Sigmoid colon (tissue), 7 donors: ENCODE data around the gene PTPN2. TPM values are rescaled to one million over a fixed set of nuclear protein-coding genes. Genes with fewer than 3 reads are reported as not detected.

Source experiments
- DNase-seq: peaks from one replicate; pipeline ENCODE4 v3.0.0-alpha.2; 2019
- H3K27ac ChIP-seq, 4 donors: fragments of 200-600 bp; sonication (generic); one replicate each; pipeline ENCODE4 v1.5.1; 2016 to 2019; ENCODE audit warnings: mild to moderate bottlenecking in 1 of 4
- H3K27me3 ChIP-seq, 3 donors: fragments of 200-600 bp; sonication (generic); one replicate each; pipeline ENCODE4 v1.5.1; 2019; ENCODE audit warnings: mild to moderate bottlenecking in 1 of 3
- H3K36me3 ChIP-seq, 4 donors: fragments of 200-600 bp; sonication (generic); one replicate each; pipeline ENCODE4 v1.5.1; 2016 to 2019
- H3K4me1 ChIP-seq, 4 donors: fragments of 200-600 bp; sonication (generic); one replicate each; pipeline ENCODE4 v1.5.1; 2017 to 2019
- H3K4me3 ChIP-seq, 4 donors: fragments of 200-600 bp; sonication (generic); one replicate each; pipeline ENCODE4 v1.5.1; 2017 to 2019; ENCODE audit warnings: mild to moderate bottlenecking in 2 of 4, moderate library complexity in 1 of 4
- H3K9me3 ChIP-seq, 4 donors: fragments of 200-600 bp in 3 of 4; sonication (generic) in 3 of 4; one replicate each; pipeline versions ENCODE4 v1.5.1 to v1.6.1; 2013 to 2019
- CTCF ChIP-seq, 4 experiments: fragments of 450-650 bp in 3 of 4; fragments of 200-600 bp in 1 of 4; IDR thresholded peaks; one replicate each; pipeline ENCODE4 v1.5.1; 2016 to 2019; ENCODE audit warnings: antibody characterized with exemption in 4 of 4, mild to moderate bottlenecking in 3 of 4, moderate library complexity in 2 of 4
- EP300 ChIP-seq, 4 donors: sonication (generic); formaldehyde crosslinking; IDR thresholded peaks; one replicate each; pipeline ENCODE4 v1.6.1; 2017; ENCODE audit warnings: antibody characterized with exemption in 4 of 4
- POLR2A ChIP-seq, 2 donors: fragments of 450-650 bp; IDR thresholded peaks; one replicate each; pipeline ENCODE4 v1.6.1; 2016; ENCODE audit warnings: antibody characterized with exemption in 2 of 2, mild to moderate bottlenecking in 2 of 2, moderate library complexity in 2 of 2
- POLR2AphosphoS5 ChIP-seq, 4 donors: sonication (generic); formaldehyde crosslinking; IDR thresholded peaks; one replicate each; pipeline ENCODE4 v1.6.1; 2017; ENCODE audit warnings: antibody characterized with exemption in 4 of 4
- WGBS, 2 donors: extraction: QIAGEN DNeasy Blood & Tissue Kit; methylation state at CpG; one replicate each; pipeline ENCODE4 v1.1.7; 2013; 5-methylcytosine and 5-hydroxymethylcytosine counted together
- intact Hi-C: fragments of 100-400 bp; cut with DNase I; formaldehyde crosslinking; loops from one replicate; pipeline ENCODE4 v1.15.1; 2023
- polyA plus RNA-seq, 3 donors: library from polyadenylated mRNA; stranded (reverse); fragments of 200-250 nt; gene quantifications; one replicate each; pipeline ENCODE4 v1.2.3, GENCODE V29; 2013
- total RNA-seq, 4 donors: library from RNA; depleted of rRNA; stranded (reverse); fragments of >200 nt; gene quantifications; one replicate each; pipeline ENCODE4 v1.1.0, GENCODE V29; 2016
- donor health status: healthy with polysubstance abuse.
- donor health status: Bipolar disorder and iron deficiency.
- donor health status: healthy.

PTPN2 gene
- total and polyA plus RNA-seq, 7 donors: 20.0 to 43.1 (median 31.0) TPM

- H3K4me1 ChIP-seq: peaks cover 0 to 9% (median 7%) of the 10 kb centered on the region in 4 donors
- H3K4me3 ChIP-seq: no peak overlapping the region
- H3K27me3 ChIP-seq: no peaks in the 10 kb centered on the region
- peaks cover 0 to 9% (median 0%) of the 10 kb centered on the region in 4 donors for H3K36me3 ChIP-seq
- TF ChIP-seq POLR2A (IDR thresholded peaks at IDR 0.05): no peak
- no peak for TF ChIP-seq POLR2AphosphoS5 (IDR thresholded peaks at IDR 0.05)
- no peak for TF ChIP-seq EP300 (IDR thresholded peaks at IDR 0.05)
- TF ChIP-seq CTCF (IDR thresholded peaks at IDR 0.05): no peak
- intact Hi-C loops: no loop called here
- DNase-seq: no peak
- no peaks in the 10 kb centered on the region for H3K9me3 ChIP-seq
- peak overlapping the region; percentile 11 to 55 (median 40) for H3K27ac ChIP-seq
- 74 to 89% methylated on average over 1 of the region's 1 CpG for WGBS, 2 donors
These were observed 44.4 kb downstream of the PTPN2 start for GRCh38 chr18:12839526-12840196.

- intact Hi-C loops: no loop called here
- peaks cover 0 to 9% (median 7%) of the 10 kb centered on the region in 4 donors for H3K4me1 ChIP-seq
- no peak for DNase-seq
- H3K4me3 ChIP-seq: no peak overlapping the region
- no peaks in the 10 kb centered on the region for H3K27me3 ChIP-seq
- peak overlapping the region in 3 of 4 donors; percentile 29 to 55 (median 50) for H3K27ac ChIP-seq
- peaks cover 0 to 11% (median 0%) of the 10 kb centered on the region in 4 donors for H3K36me3 ChIP-seq
- WGBS, 2 donors: 8 to 17% methylated on average over 2 of the region's 2 CpGs
- no peaks in the 10 kb centered on the region for H3K9me3 ChIP-seq
- TF ChIP-seq POLR2AphosphoS5 (IDR thresholded peaks at IDR 0.05) (no peak), POLR2A (IDR thresholded peaks at IDR 0.05) (no peak), CTCF (IDR thresholded peaks at IDR 0.05) (no peak), EP300 (IDR thresholded peaks at IDR 0.05) (no peak)
These were observed 44.9 kb downstream of the PTPN2 start for GRCh38 chr18:12839057-12839525.

GRCh38 chr18:12838178-12838634 is 45.8 kb downstream of the PTPN2 start:
- Histone ChIP-seq H3K9me3 (no peaks in the 10 kb centered on the region), H3K27me3 (no peaks in the 10 kb centered on the region), H3K4me1 (peaks cover 0 to 9% (median 4%) of the 10 kb centered on the region in 4 donors), H3K36me3 (peaks cover 0 to 20% (median 0%) of the 10 kb centered on the region in 4 donors), H3K4me3 (no peak overlapping the region), H3K27ac (peak overlapping the region in 3 of 4 donors; percentile 19 to 56 (median 42))
- no peak for TF ChIP-seq CTCF (IDR thresholded peaks at IDR 0.05)
- no peak for TF ChIP-seq POLR2A (IDR thresholded peaks at IDR 0.05)
- TF ChIP-seq EP300 (IDR thresholded peaks at IDR 0.05): no peak
- peak in 1 of 4 donors; percentile 40 for TF ChIP-seq POLR2AphosphoS5 (IDR thresholded peaks at IDR 0.05)
- WGBS, 2 donors: 6 to 36% methylated on average over 4 of the region's 4 CpGs
- peak; percentile 70 for DNase-seq
- intact Hi-C loops: no loop called here

- peaks cover 0 to 22% (median 0%) of the 10 kb centered on the region in 4 donors for H3K36me3 ChIP-seq
- H3K4me1 ChIP-seq: peaks cover 0 to 9% (median 4%) of the 10 kb centered on the region in 4 donors
- no peak for TF ChIP-seq POLR2A (IDR thresholded peaks at IDR 0.05)
- TF ChIP-seq POLR2AphosphoS5 (IDR thresholded peaks at IDR 0.05): no peak
- no peak for TF ChIP-seq CTCF (IDR thresholded peaks at IDR 0.05)
- no peak for TF ChIP-seq EP300 (IDR thresholded peaks at IDR 0.05)
- peak overlapping the region in 3 of 4 donors; percentile 19 to 56 (median 42) for H3K27ac ChIP-seq
- H3K4me3 ChIP-seq: no peak overlapping the region
- no peaks in the 10 kb centered on the region for H3K27me3 ChIP-seq
- intact Hi-C loops: no loop called here
- DNase-seq: no peak
- H3K9me3 ChIP-seq: no peaks in the 10 kb centered on the region
These were observed 46.3 kb downstream of the PTPN2 start for GRCh38 chr18:12837747-12838146.
